NCI-H460 (cell line): ENCODE data around the gene GATA6. TPM values are rescaled to one million over a fixed set of nuclear protein-coding genes. Genes with fewer than 3 reads are reported as not detected.
"Not testable (repeated sequence)": the region's sequence is repeated elsewhere in the genome, so short reads cannot be mapped to it uniquely, and the experiment has no call there.

Source experiments
- DNase-seq: peaks from one replicate; pipeline ENCODE4 v3.0.0-alpha.2; 2016; ENCODE audit warnings: low read depth; ENCODE audit errors: extremely low read depth
- total RNA-seq: library from RNA; depleted of rRNA; stranded (reverse); fragments of >200 nt; shearing (Covaris generic); gene quantifications from 2 replicates; pipeline ENCODE4 v1.2.3, GENCODE V29; 2014

GATA6 gene
- total RNA-seq, 1 experiment from 2014 or later: 1.0 TPM

DNA sequence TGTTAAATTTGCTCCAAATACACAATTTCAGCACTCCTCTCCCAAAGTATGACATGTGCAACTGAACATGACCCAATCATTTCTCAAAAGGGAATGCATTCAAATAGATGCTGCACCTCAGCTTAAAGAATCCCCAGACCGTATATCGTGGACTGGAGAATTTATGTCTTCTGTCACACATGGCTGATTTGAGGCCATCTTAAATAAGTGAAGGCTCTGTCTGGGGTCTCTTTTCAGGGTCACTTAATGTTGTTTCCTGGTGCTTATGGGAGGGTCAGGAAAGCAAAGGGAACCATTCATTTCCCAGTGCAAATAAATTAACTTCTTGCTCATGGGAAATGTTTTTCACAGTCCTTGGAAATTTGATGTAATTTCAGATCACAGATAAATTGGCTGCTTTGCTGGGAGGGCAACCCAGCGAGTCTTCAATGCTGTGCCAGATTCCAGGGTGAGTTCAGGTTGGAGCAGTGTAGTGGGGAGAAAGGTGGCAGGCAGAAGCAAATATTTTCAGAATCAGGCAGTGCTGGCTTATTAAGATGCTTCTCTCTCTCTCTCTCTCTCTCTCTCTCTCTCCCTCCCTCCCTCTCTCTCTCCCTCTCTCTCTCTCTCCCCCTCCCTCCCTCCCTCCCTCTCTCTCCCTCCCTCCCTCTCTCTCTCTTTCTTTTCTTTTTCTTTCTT, 34.3 kb downstream of the GATA6 start:
- no peak for DNase-seq

DNA sequence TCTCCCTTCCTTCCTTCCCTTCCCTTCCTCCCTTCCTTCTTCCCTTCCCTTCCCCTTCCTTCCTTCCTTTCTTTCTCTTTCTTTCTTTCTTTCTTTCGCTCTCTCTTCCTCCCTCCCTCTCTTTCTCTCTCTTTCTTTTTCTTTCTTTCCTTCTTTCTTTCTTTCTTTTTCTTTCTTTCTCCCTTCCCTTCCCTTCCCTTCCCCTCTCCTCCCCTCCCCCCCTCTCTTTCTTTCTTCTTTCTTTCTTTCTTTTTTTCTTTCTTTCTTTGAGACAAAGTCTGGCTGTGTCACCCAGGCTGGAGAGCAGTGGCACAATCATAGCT, 34.8 kb downstream of the GATA6 start:
- no peak for DNase-seq

- no peak for DNase-seq
Observed at GRCh38 chr18:22204996-22205395, 35.6 kb downstream of the GATA6 start.

- DNase-seq: no peak
Observed at GRCh38 chr18:22207021-22207758, 37.8 kb downstream of the GATA6 start.

DNA sequence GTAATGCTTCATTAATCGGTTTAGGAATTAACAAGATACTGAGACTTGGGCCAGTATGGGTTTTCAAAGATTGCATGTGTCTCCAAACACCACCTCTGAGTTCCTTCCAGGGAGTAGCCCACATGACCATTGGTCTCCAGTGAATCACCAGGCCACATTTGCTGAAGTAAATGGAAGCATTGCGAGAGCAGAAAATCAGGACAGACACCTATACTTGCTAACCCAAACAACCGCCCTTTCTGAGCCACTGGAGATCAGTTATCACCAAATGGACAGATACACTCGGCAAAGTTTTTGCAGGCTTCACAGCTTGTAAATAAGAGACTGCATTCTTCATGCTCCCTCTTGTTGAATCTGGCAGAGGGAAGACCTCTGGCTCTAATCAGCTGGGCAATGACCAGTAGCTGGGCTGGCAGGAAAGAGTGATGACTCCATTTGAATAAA, 40.9 kb downstream of the GATA6 start:
- DNase-seq: no peak

DNA sequence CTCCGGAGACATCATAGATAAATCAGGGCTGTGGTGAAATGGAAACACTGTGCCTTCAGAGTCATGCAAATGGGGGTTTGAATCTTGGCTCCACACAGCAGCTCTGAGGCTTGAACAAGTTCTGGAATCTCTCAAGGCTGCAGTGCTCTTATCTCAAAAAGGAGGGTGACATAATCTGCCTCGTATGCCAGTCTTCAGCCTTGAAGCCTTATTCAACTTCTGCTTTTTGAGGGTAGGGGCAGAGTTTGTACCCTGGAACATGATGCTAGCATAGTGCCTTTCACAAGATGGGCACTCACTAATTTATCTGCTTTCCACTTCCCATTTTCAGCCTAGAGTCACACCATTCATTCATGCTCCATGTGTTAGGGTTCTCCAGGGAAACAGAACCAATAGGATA, 42.3 kb downstream of the GATA6 start:
- no peak for DNase-seq

DNA sequence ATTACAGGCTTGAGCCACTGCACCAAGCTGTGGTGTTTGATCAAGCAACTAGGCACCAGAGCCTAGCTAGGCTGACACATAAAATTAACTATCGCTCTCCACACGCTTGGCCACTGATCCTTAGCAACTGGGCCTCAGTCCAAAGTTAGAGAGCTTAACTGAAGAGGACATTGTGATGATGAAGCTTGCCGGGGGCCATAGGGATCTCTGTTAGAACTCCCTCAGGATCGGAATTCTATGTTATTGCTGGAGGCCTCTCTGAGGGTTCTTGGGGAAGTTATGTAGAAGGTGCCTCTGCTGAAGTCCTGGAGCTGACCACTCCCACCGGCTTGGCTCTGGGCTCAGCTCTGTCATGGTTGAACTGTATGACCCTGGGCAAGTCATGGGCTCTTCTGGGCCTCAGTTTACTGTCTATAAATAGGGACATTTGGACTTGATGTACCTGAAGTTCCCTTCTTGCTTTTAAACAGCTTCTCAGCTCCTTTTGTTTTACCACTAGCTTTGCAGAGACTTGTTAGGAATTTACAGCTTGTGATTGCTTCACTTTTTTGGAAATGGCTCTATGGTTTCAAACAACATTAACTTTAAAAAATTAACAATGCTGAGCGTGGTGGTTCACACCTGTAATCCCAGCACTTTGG, 44.1 kb downstream of the GATA6 start:
- DNase-seq: no peak

- DNase-seq: no peak
Observed at GRCh38 chr18:22214731-22215528, 45.5 kb downstream of the GATA6 start.

- no peak for DNase-seq
Observed at GRCh38 chr18:22218835-22219234, 49.4 kb downstream of the GATA6 start.

DNA sequence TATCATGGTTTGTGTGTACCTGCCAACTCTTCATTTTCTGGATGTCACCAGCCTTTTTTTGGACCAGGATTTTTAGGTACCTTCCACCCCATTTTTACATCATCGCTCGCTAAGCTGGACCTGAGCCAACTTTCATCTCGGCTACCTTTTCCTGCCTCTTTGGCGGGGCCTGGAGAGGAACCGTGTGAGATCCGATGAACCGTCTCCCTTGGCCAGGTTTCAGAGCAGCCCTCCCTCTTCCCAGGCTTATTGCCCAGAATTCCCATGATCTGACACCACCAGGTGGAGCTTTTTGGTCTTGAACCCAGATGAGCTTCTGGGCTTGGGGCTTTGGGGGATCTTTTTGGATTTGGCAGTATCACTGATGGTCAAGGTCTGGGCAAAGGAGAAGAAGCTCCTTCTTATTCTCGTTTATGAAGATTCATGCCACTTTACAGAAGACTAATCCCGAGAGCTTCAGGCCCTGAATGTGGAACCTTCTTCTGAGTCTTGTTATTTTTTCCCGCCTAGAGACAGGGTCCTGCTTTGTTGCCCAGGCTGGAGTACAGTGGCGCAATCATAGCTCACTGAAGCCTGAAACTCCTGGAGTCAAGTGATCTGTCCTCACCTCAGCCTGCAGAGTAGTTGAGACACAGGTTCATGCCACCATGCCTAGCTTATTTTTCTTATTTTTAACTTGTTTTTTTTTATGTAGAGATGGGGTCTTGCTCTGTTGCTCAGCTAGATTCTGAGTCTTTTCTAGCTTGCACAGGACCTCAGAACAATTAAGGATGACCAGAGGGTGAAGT, 50.4 kb downstream of the GATA6 start:
- no peak for DNase-seq

GRCh38 chr18:22220585-22220984, 51.2 kb downstream of the GATA6 start:
- DNase-seq: not testable (repeated sequence)

- DNase-seq: no peak
Observed at GRCh38 chr18:22221350-22221749, 52.0 kb downstream of the GATA6 start.

- peak; percentile 33 for DNase-seq
Observed at GRCh38 chr18:22223254-22223964, 54.0 kb downstream of the GATA6 start.

- DNase-seq: no peak
Observed at GRCh38 chr18:22223965-22224322, 54.6 kb downstream of the GATA6 start.

DNA sequence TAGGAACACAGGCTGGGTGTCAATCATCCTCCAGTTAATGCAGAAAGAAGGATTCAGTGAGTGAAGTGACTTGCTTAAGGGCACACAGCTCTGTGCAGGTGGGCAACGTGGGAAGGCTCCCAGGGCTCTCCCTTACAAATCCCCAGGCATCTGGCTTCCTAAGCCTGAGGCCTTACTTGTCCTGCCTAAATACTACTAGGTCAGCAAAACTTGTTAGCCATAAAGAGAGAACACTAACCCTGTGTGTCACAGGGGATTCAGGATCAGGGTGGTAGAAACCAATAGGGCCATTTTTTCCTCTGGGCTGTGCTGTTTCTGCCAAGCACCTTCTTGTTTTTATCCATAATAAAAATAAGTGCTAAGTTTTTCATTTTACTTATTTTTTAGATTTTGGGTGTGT, 55.0 kb downstream of the GATA6 start:
- no peak for DNase-seq

GRCh38 chr18:22226801-22227200, 57.4 kb downstream of the GATA6 start:
- no peak for DNase-seq

DNA sequence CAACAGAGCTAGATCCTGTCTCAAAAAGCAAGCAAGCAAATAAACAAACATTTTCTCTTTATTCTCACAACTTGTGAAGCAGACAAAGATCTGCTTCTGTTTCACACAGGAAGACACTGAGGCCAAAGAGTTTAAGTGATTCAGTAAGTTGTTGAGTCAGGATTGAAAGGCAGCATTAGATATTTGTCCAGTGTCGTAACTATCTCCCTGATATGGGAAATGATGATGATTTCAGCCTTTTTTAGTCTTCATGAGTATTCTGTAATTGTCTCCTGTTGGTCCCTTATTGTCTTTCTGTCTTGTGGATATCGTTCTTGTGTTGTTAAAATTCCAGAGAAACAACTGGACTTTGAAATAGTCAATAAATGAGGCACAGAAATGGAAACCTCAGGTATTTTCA, 59.6 kb downstream of the GATA6 start:
- DNase-seq: no peak

DNA sequence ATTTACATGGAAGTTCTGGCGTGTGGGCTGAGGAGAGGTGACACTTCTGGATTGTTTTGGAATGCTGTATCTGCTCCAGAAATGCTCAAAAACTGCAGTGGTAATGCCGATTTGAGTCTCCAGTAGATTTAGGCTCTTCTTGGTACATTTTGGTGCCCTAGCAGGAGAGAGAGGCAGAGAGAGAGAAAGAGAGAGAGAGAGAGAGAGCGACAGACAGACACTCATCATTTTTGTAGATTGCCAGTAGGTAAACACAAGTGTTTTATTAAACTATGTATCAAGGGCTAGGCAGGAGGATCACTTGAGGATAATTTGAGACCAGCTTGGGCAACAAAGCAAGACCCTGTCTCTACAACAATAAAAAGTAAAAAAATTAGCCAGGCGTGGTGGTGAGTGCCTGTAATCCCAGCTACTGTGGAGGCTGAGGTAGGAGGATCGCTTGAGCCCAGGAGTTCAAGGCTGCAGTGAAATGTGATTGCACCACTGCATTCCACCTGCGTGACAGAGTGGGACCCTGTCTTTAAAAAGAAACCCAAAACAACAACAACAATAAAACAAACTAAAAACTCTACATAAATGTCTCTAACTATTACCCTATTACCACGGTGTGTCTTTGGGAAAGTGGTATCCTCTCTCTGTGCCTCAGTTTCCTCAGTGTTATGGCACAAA, 60.2 kb downstream of the GATA6 start:
- DNase-seq: no peak

- no peak for DNase-seq
Observed at GRCh38 chr18:22230471-22230945, 61.1 kb downstream of the GATA6 start.
